ENCODE data around the gene SNX9. TPM values are rescaled to one million over a fixed set of nuclear protein-coding genes. Genes with fewer than 3 reads are reported as not detected.

The SNX9 gene
- total and polyA plus RNA-seq, 2 of the 4 experiments (the other 2 are of a cell fraction): 35.3 to 41.2 TPM

DNA sequence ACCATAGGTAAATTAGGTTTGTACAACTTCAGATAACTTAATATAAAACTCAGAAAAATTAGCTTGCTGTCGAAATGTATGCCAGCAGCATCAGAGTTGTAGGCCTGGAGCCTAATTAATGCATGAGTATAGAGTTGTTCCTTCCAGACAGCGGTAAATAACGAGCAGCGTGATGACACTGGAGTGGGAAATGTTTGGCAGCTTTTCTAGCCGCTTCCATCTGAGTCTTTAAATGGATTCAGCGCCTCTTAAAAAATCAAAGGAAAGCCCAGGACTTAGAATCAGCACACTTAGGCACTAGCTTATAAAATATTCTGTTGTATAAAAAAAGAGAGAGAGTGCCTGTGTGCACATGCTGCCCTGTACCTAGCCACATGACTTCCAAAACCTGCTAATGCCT lies 114.9 kb downstream of the SNX9 start:
- Histone ChIP-seq H3K56ac (ENCODE audit: extremely low read depth, insufficient read depth, low read length) (no peak overlapping the region), H3K27ac (ENCODE audit: insufficient read depth, low read length) (no peak overlapping the region), H3K4me1 (ENCODE audit: control insufficient read depth, insufficient read depth, low read length) (no peaks in the 10 kb centered on the region), H4K20me1 (ENCODE audit: insufficient read depth, low read length) (no peaks in the 10 kb centered on the region), H3K9me1 (ENCODE audit: insufficient read depth, low read length) (peaks cover 2% of the 10 kb centered on the region; the same call in 1 of the 2 replicates), H3K4me3 (ENCODE audit: insufficient read depth, low read depth, low read length) (no peak overlapping the region), H3K27me3 (ENCODE audit: control insufficient read depth, insufficient read depth, low read length) (no peaks in the 10 kb centered on the region), H3K36me3 (ENCODE audit: control insufficient read depth, insufficient read depth, low read length) (peaks cover 61% of the 10 kb centered on the region), H4K8ac (ENCODE audit: low read depth in 2 of 2, low read length in 2 of 2) (no peak overlapping the region), H2BK20ac (ENCODE audit: low read depth, low read length) (no peak overlapping the region), H3K23ac (ENCODE audit: low read depth, low read length) (no peak overlapping the region), H2BK120ac (ENCODE audit: low read depth, low read length) (no peak overlapping the region), H2AK9ac (replicated peaks; ENCODE audit: low read depth, low read length, poor library complexity) (no peak overlapping the region), H3K79me1 (ENCODE audit: low read depth in 1 of 2, low read length in 2 of 2) (peaks cover 0 to 5% of the 10 kb centered on the region in 2 experiments; a peak in 3 of 4 replicates), H4K5ac (ENCODE audit: low read depth, low read length) (no peak overlapping the region), H3K18ac (ENCODE audit: low read depth, low read length) (no peak overlapping the region), H3K4ac (ENCODE audit: low read depth, low read length) (no peak overlapping the region), H3K9me3 (ENCODE audit: control insufficient read depth, insufficient read depth, low read length) (no peaks in the 10 kb centered on the region), H4K91ac (ENCODE audit: insufficient read depth, low read depth, low read length) (no peak overlapping the region), H3K4me2 (ENCODE audit: low read depth, low read length) (no peak overlapping the region), H3K9ac (ENCODE audit: low read depth, low read length) (no peak overlapping the region), H2BK15ac (ENCODE audit: low read depth, low read length) (no peak overlapping the region), H2BK5ac (ENCODE audit: low read depth, low read length, poor library complexity, severe bottlenecking) (no peak overlapping the region), H2AK5ac (ENCODE audit: low read depth, low read length) (no peak overlapping the region), H2AFZ (replicated peaks; ENCODE audit: low read length, poor library complexity) (no peak overlapping the region), H3K14ac (replicated peaks; ENCODE audit: low read depth, low read length) (no peak overlapping the region)
- no TSS peak for BruUV-seq (replicated peaks)
- ATAC-seq (ENCODE audit: low read depth) (no peak), DNase-seq (no peak)
- ChIA-PET POLR2A (ENCODE audit: unreplicated experiment) (no interaction called here), CTCF (interaction anchor here (0.6 kb wide), 1 partner anchor 88 kb away, joined by 3 read pairs; no protein-coding TSS in a partner anchor)
- intact Hi-C loops (cut with micrococcal nuclease): no loop called here
- in situ Hi-C loops (cut with MboI; ENCODE audit: low sequenced_read_pairs): no loop called here
- 100% methylated on average over 1 of the region's 6 CpGs; no CpG with 5 or more reads in 1 of the 2 experiments for WGBS, 2 experiments (ENCODE audit: extremely low coverage in 2 of 2, insufficient read length in 1 of 2)
- TF ChIP-seq CEBPB (IDR thresholded peaks at IDR 0.05; ENCODE audit: low read depth, low read length) (no peak), BHLHE40 (IDR thresholded peaks at IDR 0.05; ENCODE audit: low read depth, low read length) (no peak), MAFK (IDR thresholded peaks at IDR 0.05; ENCODE audit: low read depth, low read length) (no peak), FOS (IDR thresholded peaks at IDR 0.05; ENCODE audit: low read depth, low read length) (no peak), RFX5 (IDR thresholded peaks at IDR 0.05; ENCODE audit: low read depth, low read length) (no peak), RAD21 (IDR thresholded peaks at IDR 0.05; ENCODE audit: low read length) (no peak), SMC3 (IDR thresholded peaks at IDR 0.05; ENCODE audit: low read depth, low read length) (no peak), POLR2A (IDR thresholded peaks at IDR 0.05; ENCODE audit: low read depth, low read length) (no peak), NFE2L2 (IDR thresholded peaks at IDR 0.05; ENCODE audit: low read depth, low read length) (no peak), RCOR1 (IDR thresholded peaks at IDR 0.05; ENCODE audit: insufficient replicate concordance, low read length) (no peak), MAZ (IDR thresholded peaks at IDR 0.05; ENCODE audit: borderline replicate concordance, low read depth, low read length) (no peak), MXI1 (IDR thresholded peaks at IDR 0.05; ENCODE audit: borderline replicate concordance, low read depth, low read length) (no peak)
- TF ChIP-seq, protein P1, sequence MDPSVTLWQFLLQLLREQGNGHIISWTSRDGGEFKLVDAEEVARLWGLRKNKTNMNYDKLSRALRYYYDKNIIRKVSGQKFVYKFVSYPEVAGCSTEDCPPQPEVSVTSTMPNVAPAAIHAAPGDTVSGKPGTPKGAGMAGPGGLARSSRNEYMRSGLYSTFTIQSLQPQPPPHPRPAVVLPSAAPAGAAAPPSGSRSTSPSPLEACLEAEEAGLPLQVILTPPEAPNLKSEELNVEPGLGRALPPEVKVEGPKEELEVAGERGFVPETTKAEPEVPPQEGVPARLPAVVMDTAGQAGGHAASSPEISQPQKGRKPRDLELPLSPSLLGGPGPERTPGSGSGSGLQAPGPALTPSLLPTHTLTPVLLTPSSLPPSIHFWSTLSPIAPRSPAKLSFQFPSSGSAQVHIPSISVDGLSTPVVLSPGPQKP (IDR thresholded peaks at IDR 0.05; ENCODE audit: borderline replicate concordance, low read depth, low read length): no peak
- TF ChIP-seq, protein P2, sequence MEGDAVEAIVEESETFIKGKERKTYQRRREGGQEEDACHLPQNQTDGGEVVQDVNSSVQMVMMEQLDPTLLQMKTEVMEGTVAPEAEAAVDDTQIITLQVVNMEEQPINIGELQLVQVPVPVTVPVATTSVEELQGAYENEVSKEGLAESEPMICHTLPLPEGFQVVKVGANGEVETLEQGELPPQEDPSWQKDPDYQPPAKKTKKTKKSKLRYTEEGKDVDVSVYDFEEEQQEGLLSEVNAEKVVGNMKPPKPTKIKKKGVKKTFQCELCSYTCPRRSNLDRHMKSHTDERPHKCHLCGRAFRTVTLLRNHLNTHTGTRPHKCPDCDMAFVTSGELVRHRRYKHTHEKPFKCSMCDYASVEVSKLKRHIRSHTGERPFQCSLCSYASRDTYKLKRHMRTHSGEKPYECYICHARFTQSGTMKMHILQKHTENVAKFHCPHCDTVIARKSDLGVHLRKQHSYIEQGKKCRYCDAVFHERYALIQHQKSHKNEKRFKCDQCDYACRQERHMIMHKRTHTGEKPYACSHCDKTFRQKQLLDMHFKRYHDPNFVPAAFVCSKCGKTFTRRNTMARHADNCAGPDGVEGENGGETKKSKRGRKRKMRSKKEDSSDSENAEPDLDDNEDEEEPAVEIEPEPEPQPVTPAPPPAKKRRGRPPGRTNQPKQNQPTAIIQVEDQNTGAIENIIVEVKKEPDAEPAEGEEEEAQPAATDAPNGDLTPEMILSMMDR (conservative IDR thresholded peaks at IDR 0.05; ENCODE audit: low read depth, low read length): no peak
- dilution Hi-C loops (cut with HindIII; ENCODE audit: low sequenced_read_pairs, unreplicated experiment): no loop called here

Measured in IMR-90 (cell line).